Bone marrow (tissue), 2 donors: ENCODE data around the gene SIRPB2.

ENCODE experiments used
- DNase-seq, 2 donors: peaks; one replicate each; lab custom pipeline; 2025; lab: John Stamatoyannopoulos, UW

Gene SIRPB2

GRCh38 chr20:1440024-1440423 lies 51.2 kb downstream of the SIRPB2 start:
- DNase-seq: peak in 1 of 2 donors; percentile 8

- DNase-seq: no peak
These were observed 52.9 kb downstream of the SIRPB2 start for GRCh38 chr20:1438361-1438760.

- DNase-seq: peak; percentile 40 to 65
These were observed 53.9 kb downstream of the SIRPB2 start for GRCh38 chr20:1437235-1437904.

- DNase-seq: no peak
These were observed 55.0 kb downstream of the SIRPB2 start for GRCh38 chr20:1436263-1436662.

- no peak for DNase-seq
These were observed 55.9 kb downstream of the SIRPB2 start for GRCh38 chr20:1435337-1435699.

GRCh38 chr20:1434571-1435336 lies 56.5 kb downstream of the SIRPB2 start:
- peak; percentile 19 to 83 for DNase-seq

GRCh38 chr20:1431158-1431557 lies 60.1 kb downstream of the SIRPB2 start:
- no peak for DNase-seq

GRCh38 chr20:1430004-1430451 lies 61.2 kb downstream of the SIRPB2 start:
- DNase-seq: no peak

GRCh38 chr20:1429143-1429728 lies 62.0 kb downstream of the SIRPB2 start:
- DNase-seq: no peak

GRCh38 chr20:1427457-1428054 lies 63.7 kb downstream of the SIRPB2 start:
- no peak for DNase-seq

GRCh38 chr20:1426231-1426849 lies 64.9 kb downstream of the SIRPB2 start:
- no peak for DNase-seq
